HS-27A (cell line): ENCODE results near the gene NSA2.
"Not testable (repeated sequence)": the region's sequence is repeated elsewhere in the genome, so short reads cannot be mapped to it uniquely, and the experiment has no call there.

Source experiments
- DNase-seq: peaks from one replicate; pipeline ENCODE4 v3.0.0-alpha.2; 2012; ENCODE audit warnings: low read depth, missing footprints

The NSA2 gene

GRCh38 chr5:74766849-74767578 is at the start of gene NSA2, which contains the start of gene GFM2:
Gene NSA2 (plus strand): TSS chr5:74767249. CDS start chr5:74767361, 112 bp downstream.
Gene GFM2 (minus strand): TSS chr5:74767117. CDS start chr5:74763742, 3,375 bp downstream.
- peak; percentile 49 for DNase-seq

- DNase-seq, result no peak
These were observed 49.5 kb upstream of the NSA2 start for GRCh38 chr5:74717596-74717995.

GRCh38 chr5:74722271-74722670 is 44.8 kb upstream of the NSA2 start:
- DNase-seq, result no peak

GRCh38 chr5:74725331-74725730 is 41.7 kb upstream of the NSA2 start:
- no peak for DNase-seq

- DNase-seq, result no peak
These were observed 30.3 kb upstream of the NSA2 start for GRCh38 chr5:74736759-74737158.

- no peak for DNase-seq
These were observed 28.6 kb upstream of the NSA2 start for GRCh38 chr5:74738406-74738805.

- DNase-seq, result not testable (repeated sequence)
These were observed 18.3 kb upstream of the NSA2 start for GRCh38 chr5:74748742-74749141.

- DNase-seq, result no peak
These were observed 5.8 kb upstream of the NSA2 start for GRCh38 chr5:74761241-74761640.

GRCh38 chr5:74762599-74762998 is 4.5 kb upstream of the NSA2 start:
- DNase-seq, result peak; percentile 82

- no peak for DNase-seq
These were observed 3.5 kb upstream of the NSA2 start for GRCh38 chr5:74763504-74763903.

GRCh38 chr5:74765201-74765600 is 1.8 kb upstream of the NSA2 start:
- DNase-seq, result no peak

GRCh38 chr5:74765929-74766328 is 1.1 kb upstream of the NSA2 start:
- no peak for DNase-seq

- no peak for DNase-seq
These were observed 616 bp upstream of the NSA2 start for GRCh38 chr5:74766418-74766848.

- DNase-seq, result no peak
These were observed 497 bp downstream of the NSA2 start for GRCh38 chr5:74767579-74767913.

GRCh38 chr5:74772359-74772758 is 5.3 kb downstream of the NSA2 start:
- no peak for DNase-seq

- DNase-seq, result no peak
These were observed 11.6 kb downstream of the NSA2 start for GRCh38 chr5:74778609-74779008.

- no peak for DNase-seq
These were observed 19.8 kb downstream of the NSA2 start for GRCh38 chr5:74786851-74787250.

GRCh38 chr5:74787424-74787823 is 20.4 kb downstream of the NSA2 start:
- no peak for DNase-seq

- DNase-seq, result not testable (repeated sequence)
These were observed 24.6 kb downstream of the NSA2 start for GRCh38 chr5:74791669-74792068.

GRCh38 chr5:74798977-74799911 is 32.2 kb downstream of the NSA2 start:
- DNase-seq, result no peak

GRCh38 chr5:74801197-74801596 is 34.1 kb downstream of the NSA2 start:
- DNase-seq, result no peak

GRCh38 chr5:74801941-74802340 is 34.9 kb downstream of the NSA2 start:
- no peak for DNase-seq

GRCh38 chr5:74810915-74811314 is 43.9 kb downstream of the NSA2 start:
- DNase-seq, result peak; percentile 14
